HL-60 (cell line): ENCODE data around the gene LIM2.

Experiments used
- DNase-seq, 2 experiments: peaks; one replicate each; pipeline ENCODE4 v3.0.0-alpha.2; 2010 to 2020; ENCODE audit warnings: low read depth in 1 of 2, low spot score in 1 of 2
- H3K27ac ChIP-seq: fragments of 250-450 bp; sonication (Bioruptor Pico); replicated peaks from 2 replicates; pipeline ENCODE4 v1.5.1; 2020; ENCODE audit warnings: mild to moderate bottlenecking, moderate library complexity
- H3K27me3 ChIP-seq: fragments of 250-450 bp; sonication (Bioruptor Pico); 2 replicates; pipeline ENCODE4 v1.5.1; 2021; ENCODE audit warnings: mild to moderate bottlenecking, moderate library complexity; ENCODE audit not compliant: insufficient read depth, poor library complexity, severe bottlenecking
- H3K4me3 ChIP-seq: replicated peaks from 2 replicates; pipeline ENCODE4 v1.5.1; 2011; ENCODE audit warnings: mild to moderate bottlenecking, control low read depth, low read length; ENCODE audit not compliant: insufficient read depth
- CTCF ChIP-seq: IDR thresholded peaks from one replicate; pipeline ENCODE4 v1.5.1; 2011; ENCODE audit warnings: low read length, control low read depth, inconsistent platforms; ENCODE audit not compliant: insufficient read depth
- GABPA ChIP-seq: IDR thresholded peaks from 2 replicates; pipeline ENCODE4 v1.6.1; 2012; ENCODE audit warnings: low read depth
- POLR2AphosphoS5 ChIP-seq: IDR thresholded peaks from 2 replicates; pipeline ENCODE4 v1.6.1; 2012; ENCODE audit warnings: low read depth
- REST ChIP-seq: IDR thresholded peaks from 2 replicates; pipeline ENCODE4 v1.6.1; 2012; ENCODE audit warnings: low read depth; ENCODE audit not compliant: insufficient replicate concordance
- SPI1 ChIP-seq: IDR thresholded peaks from 2 replicates; pipeline ENCODE4 v1.6.1; 2012; ENCODE audit warnings: low read depth, mild to moderate bottlenecking, borderline replicate concordance

The LIM2 gene

DNA sequence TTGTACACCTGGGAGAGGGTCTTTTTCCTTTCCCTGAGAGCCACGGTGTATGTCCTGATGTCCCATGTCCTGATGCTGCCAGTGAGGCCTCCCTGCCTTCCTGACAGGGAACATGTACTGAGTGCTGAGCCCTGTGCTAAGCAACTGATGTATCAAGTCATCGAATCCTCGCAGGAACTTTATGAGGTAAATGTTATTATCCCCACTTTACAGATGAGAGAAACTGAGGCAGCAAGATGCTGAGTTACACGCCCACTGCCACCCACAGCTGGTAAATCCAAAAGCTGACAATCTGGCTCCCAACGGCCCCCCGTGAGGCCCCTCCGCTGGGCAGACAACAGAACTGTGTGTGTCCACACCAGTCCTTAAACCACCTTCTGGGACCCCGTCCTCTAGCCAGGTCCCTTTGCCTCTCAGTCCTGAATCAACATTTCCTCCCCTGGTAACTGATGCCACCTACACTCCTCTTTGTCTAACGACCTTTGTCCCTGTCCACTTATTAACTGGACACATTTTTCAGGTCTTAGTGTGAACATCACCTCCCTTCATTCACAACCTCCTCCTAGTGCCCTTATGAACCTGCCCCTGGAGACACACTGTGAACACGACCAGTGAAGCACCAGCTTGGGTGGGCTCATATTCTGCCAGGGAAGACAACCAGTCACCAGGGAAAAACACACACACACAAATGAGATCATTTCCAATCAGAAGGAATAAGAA lies 40.4 kb downstream of the LIM2 start:
- H3K27me3 ChIP-seq = no peaks in the 10 kb centered on the region
- H3K27ac ChIP-seq = no peak overlapping the region
- no peak overlapping the region for H3K4me3 ChIP-seq
- no peak for DNase-seq
- TF ChIP-seq CTCF (no peak), REST (no peak), SPI1 (no peak)

DNA sequence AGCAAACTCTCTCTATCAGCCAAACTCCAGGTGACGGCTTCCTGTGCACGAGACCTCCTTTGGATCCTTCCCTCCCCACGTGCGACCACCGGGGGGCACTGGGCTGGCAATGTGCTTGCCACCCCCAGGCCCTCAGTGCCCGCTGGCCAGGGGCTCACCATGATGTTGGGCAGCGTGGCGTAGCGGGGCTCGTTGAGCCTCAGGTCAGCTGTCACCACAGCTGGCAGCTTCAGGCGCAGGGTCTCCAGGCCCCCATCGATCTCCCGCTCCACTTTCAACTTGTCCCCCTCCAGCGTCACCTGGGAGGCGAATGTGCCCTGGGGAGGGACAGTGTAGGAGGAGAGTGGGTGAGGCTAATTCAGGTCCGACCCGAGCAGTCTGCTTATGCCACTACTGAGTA lies 41.0 kb downstream of the LIM2 start:
- Histone ChIP-seq H3K27ac (no peak overlapping the region), H3K27me3 (no peaks in the 10 kb centered on the region), H3K4me3 (no peak overlapping the region)
- no peak for DNase-seq
- no peak for TF ChIP-seq CTCF
- TF ChIP-seq GABPA = no peak
- TF ChIP-seq POLR2AphosphoS5 = no peak
- no peak for TF ChIP-seq SPI1
- TF ChIP-seq REST = no peak

- Histone ChIP-seq H3K4me3 (no peak overlapping the region), H3K27me3 (no peaks in the 10 kb centered on the region), H3K27ac (no peak overlapping the region)
- TF ChIP-seq CTCF (no peak), SPI1 (no peak), REST (no peak), POLR2AphosphoS5 (no peak), GABPA (no peak)
- no peak for DNase-seq
These were observed 42.6 kb downstream of the LIM2 start for GRCh38 chr19:51345076-51345620.
